ENCODE results near the gene DTNA.
"Not testable (repeated sequence)": the region's sequence is repeated elsewhere in the genome, so short reads cannot be mapped to it uniquely, and the experiment has no call there.

The DTNA gene

DNA sequence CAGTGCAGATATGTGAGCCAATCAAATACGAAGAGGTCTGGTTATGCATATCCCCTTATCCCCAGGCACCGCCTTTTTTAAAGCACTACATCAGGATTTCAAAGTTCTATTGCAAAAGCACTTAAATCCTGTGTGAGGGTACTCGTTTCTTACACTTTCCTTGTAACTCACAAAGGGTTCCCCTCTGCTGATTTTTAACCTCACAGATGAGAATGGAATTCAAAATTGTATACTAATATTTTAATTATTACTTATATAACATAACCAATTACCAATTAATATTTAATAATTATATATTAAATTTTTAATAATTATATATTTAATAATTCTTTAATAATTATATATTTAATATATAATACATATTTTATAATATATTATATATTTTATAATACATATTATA lies 204.9 kb downstream of the DTNA start:
- Histone ChIP-seq H2BK12ac (ENCODE audit: low read length in 2 of 2) (no peak overlapping the region), H2AFZ (ENCODE audit: low read depth, low read length) (no peak overlapping the region), H3K27ac (ENCODE audit: low read length, poor library complexity, severe bottlenecking) (no peak overlapping the region), H3K23ac (ENCODE audit: low read length in 2 of 2) (no peak overlapping the region), H4K91ac (ENCODE audit: low read length) (no peak overlapping the region), H2BK120ac (ENCODE audit: low read depth, low read length) (no peak overlapping the region), H3K4me2 (ENCODE audit: low read length, poor library complexity, severe bottlenecking) (no peak overlapping the region), H3K36me3 (ENCODE audit: control insufficient read depth in 1 of 2, insufficient read depth in 2 of 2, low read depth in 1 of 2, low read length in 2 of 2) (no peaks in the 10 kb centered on the region), H3K14ac (ENCODE audit: low read length in 2 of 2) (no peak overlapping the region), H3K4me3 (ENCODE audit: insufficient read depth in 1 of 2, low read depth in 1 of 2, low read length in 2 of 2) (no peak overlapping the region), H3K9me3 (ENCODE audit: control insufficient read depth, low read length) (no peaks in the 10 kb centered on the region), H2BK5ac (ENCODE audit: low read depth, low read length, poor library complexity, severe bottlenecking) (no peak overlapping the region), H3K79me1 (replicated peaks; ENCODE audit: low read length, poor library complexity, severe bottlenecking) (no peaks in the 10 kb centered on the region), H3K18ac (ENCODE audit: low read depth in 1 of 2, low read length in 2 of 2) (no peak overlapping the region), H3K4ac (ENCODE audit: low read depth in 1 of 2, low read length in 2 of 2) (no peak overlapping the region), H3K27me3 (ENCODE audit: control insufficient read depth in 1 of 2, insufficient read depth in 1 of 2, low read length in 2 of 2) (no peaks in the 10 kb centered on the region), H2BK15ac (ENCODE audit: low read depth, poor library complexity, severe bottlenecking) (no peak overlapping the region), H2AK5ac (ENCODE audit: low read length, severe bottlenecking) (no peak overlapping the region), H4K8ac (ENCODE audit: low read length) (no peak overlapping the region), H3K4me1 (ENCODE audit: control insufficient read depth, insufficient read depth, low read depth, low read length) (peaks cover 7% of the 10 kb centered on the region), H3K9ac (ENCODE audit: low read length) (no peak overlapping the region)
- WGBS: 84% methylated on average over 3 of the region's 3 CpGs
- no peak for DNase-seq

DNA sequence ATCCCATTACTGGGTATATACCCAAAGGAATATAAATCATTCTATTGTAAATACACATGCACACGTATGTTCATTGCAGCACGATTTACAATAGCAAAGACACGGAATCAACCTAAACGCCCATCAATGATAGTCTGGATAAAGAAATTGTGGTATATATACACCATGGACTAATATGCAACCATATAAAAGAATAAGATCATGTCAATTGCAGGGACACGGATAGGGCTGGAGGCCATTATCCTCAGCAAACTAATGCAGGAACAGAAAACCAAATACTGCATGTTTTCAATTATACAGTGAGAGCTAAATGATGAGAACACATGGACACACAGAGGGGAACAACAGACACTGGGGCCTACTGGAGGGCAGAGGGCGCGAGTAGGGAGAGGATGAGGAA lies 206.4 kb downstream of the DTNA start:
- not testable (repeated sequence) for H4K91ac ChIP-seq (ENCODE audit: low read length); H3K18ac ChIP-seq (ENCODE audit: low read depth in 1 of 2, low read length in 2 of 2); H3K9ac ChIP-seq (ENCODE audit: low read length); H3K4me3 ChIP-seq (ENCODE audit: insufficient read depth in 1 of 2, low read depth in 1 of 2, low read length in 2 of 2); DNase-seq; H3K9me3 ChIP-seq (ENCODE audit: control insufficient read depth, low read length); H4K8ac ChIP-seq (ENCODE audit: low read length); H2BK15ac ChIP-seq (ENCODE audit: low read depth, poor library complexity, severe bottlenecking); H3K27ac ChIP-seq (ENCODE audit: low read length, poor library complexity, severe bottlenecking); H2BK12ac ChIP-seq (ENCODE audit: low read length in 2 of 2); H2AFZ ChIP-seq (ENCODE audit: low read depth, low read length); H2BK5ac ChIP-seq (ENCODE audit: low read depth, low read length, poor library complexity, severe bottlenecking); H3K36me3 ChIP-seq (ENCODE audit: control insufficient read depth in 1 of 2, insufficient read depth in 2 of 2, low read depth in 1 of 2, low read length in 2 of 2); H3K4ac ChIP-seq (ENCODE audit: low read depth in 1 of 2, low read length in 2 of 2); H3K27me3 ChIP-seq (ENCODE audit: control insufficient read depth in 1 of 2, insufficient read depth in 1 of 2, low read length in 2 of 2); H3K23ac ChIP-seq (ENCODE audit: low read length in 2 of 2); H2AK5ac ChIP-seq (ENCODE audit: low read length, severe bottlenecking); H2BK120ac ChIP-seq (ENCODE audit: low read depth, low read length); H3K4me1 ChIP-seq (ENCODE audit: control insufficient read depth, insufficient read depth, low read depth, low read length); H3K14ac ChIP-seq (ENCODE audit: low read length in 2 of 2); H3K79me1 ChIP-seq (replicated peaks; ENCODE audit: low read length, poor library complexity, severe bottlenecking); H3K4me2 ChIP-seq (ENCODE audit: low read length, poor library complexity, severe bottlenecking)
- 100% methylated on average over 3 of the region's 7 CpGs for WGBS

DNA sequence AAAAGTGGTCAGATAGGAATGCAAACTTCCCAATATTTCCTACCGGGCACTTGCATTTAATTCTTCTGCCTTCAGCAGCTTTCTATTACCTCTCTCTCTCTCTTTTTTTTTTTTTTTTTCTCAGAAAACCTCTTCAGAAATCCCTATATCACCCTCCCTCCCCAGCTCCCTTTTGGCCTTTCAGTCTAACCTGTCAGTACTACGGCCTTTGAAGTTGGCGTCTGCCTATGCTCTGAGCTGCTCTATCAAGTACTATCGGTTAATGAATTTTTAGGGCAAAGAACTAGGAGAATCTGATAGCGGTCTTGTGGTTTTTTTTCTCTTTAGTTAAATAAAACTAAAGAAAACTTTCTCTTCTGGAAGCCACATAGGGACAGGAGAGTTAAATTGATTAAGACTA lies 208.8 kb downstream of the DTNA start:
- H2BK12ac ChIP-seq (ENCODE audit: low read length in 2 of 2): no peak overlapping the region
- no peak overlapping the region for H3K27ac ChIP-seq (ENCODE audit: low read length, poor library complexity, severe bottlenecking)
- H3K4me2 ChIP-seq (ENCODE audit: low read length, poor library complexity, severe bottlenecking): no peak overlapping the region
- no peak overlapping the region for H2AFZ ChIP-seq (ENCODE audit: low read depth, low read length)
- no peak overlapping the region for H2BK5ac ChIP-seq (ENCODE audit: low read depth, low read length, poor library complexity, severe bottlenecking)
- H4K8ac ChIP-seq (ENCODE audit: low read length): no peak overlapping the region
- no peak for DNase-seq
- no peaks in the 10 kb centered on the region for H3K9me3 ChIP-seq (ENCODE audit: control insufficient read depth, low read length)
- no peak overlapping the region for H3K18ac ChIP-seq (ENCODE audit: low read depth in 1 of 2, low read length in 2 of 2)
- H3K4me1 ChIP-seq (ENCODE audit: control insufficient read depth, insufficient read depth, low read depth, low read length): peaks cover 2% of the 10 kb centered on the region
- no peak overlapping the region for H3K14ac ChIP-seq (ENCODE audit: low read length in 2 of 2)
- H3K9ac ChIP-seq (ENCODE audit: low read length): no peak overlapping the region
- no peaks in the 10 kb centered on the region for H3K79me1 ChIP-seq (replicated peaks; ENCODE audit: low read length, poor library complexity, severe bottlenecking)
- H3K4ac ChIP-seq (ENCODE audit: low read depth in 1 of 2, low read length in 2 of 2): no peak overlapping the region
- H3K27me3 ChIP-seq (ENCODE audit: control insufficient read depth in 1 of 2, insufficient read depth in 1 of 2, low read length in 2 of 2): no peaks in the 10 kb centered on the region
- H3K4me3 ChIP-seq (ENCODE audit: insufficient read depth in 1 of 2, low read depth in 1 of 2, low read length in 2 of 2): no peak overlapping the region
- no peaks in the 10 kb centered on the region for H3K36me3 ChIP-seq (ENCODE audit: control insufficient read depth in 1 of 2, insufficient read depth in 2 of 2, low read depth in 1 of 2, low read length in 2 of 2)
- H4K91ac ChIP-seq (ENCODE audit: low read length): no peak overlapping the region
- 82% methylated on average over 4 of the region's 5 CpGs for WGBS
- H3K23ac ChIP-seq (ENCODE audit: low read length in 2 of 2): no peak overlapping the region
- no peak overlapping the region for H2AK5ac ChIP-seq (ENCODE audit: low read length, severe bottlenecking)
- H2BK15ac ChIP-seq (ENCODE audit: low read depth, poor library complexity, severe bottlenecking): no peak overlapping the region
- H2BK120ac ChIP-seq (ENCODE audit: low read depth, low read length): peak overlapping the region; percentile 19

DNA sequence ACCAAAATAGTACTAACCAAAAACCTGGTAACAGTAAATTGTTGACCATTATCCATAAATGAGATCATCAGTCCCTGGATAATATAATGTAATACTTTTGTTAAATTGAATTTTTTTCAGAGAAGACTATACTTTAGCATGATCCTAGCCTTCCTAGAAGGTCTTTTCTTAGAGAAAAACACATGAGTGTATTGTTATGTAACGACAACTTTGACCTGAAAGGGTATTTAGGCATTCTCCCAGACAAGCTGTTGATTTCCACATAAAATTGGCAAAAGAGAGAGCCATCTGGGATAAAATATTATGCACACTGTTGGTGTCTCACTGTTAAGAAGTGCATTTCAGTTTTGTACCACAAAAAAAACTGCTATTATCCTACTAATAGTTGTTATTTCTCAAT lies 211.1 kb downstream of the DTNA start:
- no peak overlapping the region for H3K27ac ChIP-seq (ENCODE audit: low read length, poor library complexity, severe bottlenecking)
- no peaks in the 10 kb centered on the region for H3K9me3 ChIP-seq (ENCODE audit: control insufficient read depth, low read length)
- DNase-seq: no peak
- H3K36me3 ChIP-seq (ENCODE audit: control insufficient read depth in 1 of 2, insufficient read depth in 2 of 2, low read depth in 1 of 2, low read length in 2 of 2): no peaks in the 10 kb centered on the region
- no peak overlapping the region for H3K9ac ChIP-seq (ENCODE audit: low read length)
- H2BK120ac ChIP-seq (ENCODE audit: low read depth, low read length): no peak overlapping the region
- no peak overlapping the region for H3K14ac ChIP-seq (ENCODE audit: low read length in 2 of 2)
- H3K23ac ChIP-seq (ENCODE audit: low read length in 2 of 2): no peak overlapping the region
- H2BK5ac ChIP-seq (ENCODE audit: low read depth, low read length, poor library complexity, severe bottlenecking): no peak overlapping the region
- H3K4me3 ChIP-seq (ENCODE audit: insufficient read depth in 1 of 2, low read depth in 1 of 2, low read length in 2 of 2): no peak overlapping the region
- no peak overlapping the region for H2BK15ac ChIP-seq (ENCODE audit: low read depth, poor library complexity, severe bottlenecking)
- no peak overlapping the region for H4K8ac ChIP-seq (ENCODE audit: low read length)
- no peaks in the 10 kb centered on the region for H3K79me1 ChIP-seq (replicated peaks; ENCODE audit: low read length, poor library complexity, severe bottlenecking)
- 100% methylated on average over 1 of the region's 1 CpG for WGBS
- H3K4me1 ChIP-seq (ENCODE audit: control insufficient read depth, insufficient read depth, low read depth, low read length): no peaks in the 10 kb centered on the region
- H2BK12ac ChIP-seq (ENCODE audit: low read length in 2 of 2): no peak overlapping the region
- H4K91ac ChIP-seq (ENCODE audit: low read length): no peak overlapping the region
- no peak overlapping the region for H3K4me2 ChIP-seq (ENCODE audit: low read length, poor library complexity, severe bottlenecking)
- H3K4ac ChIP-seq (ENCODE audit: low read depth in 1 of 2, low read length in 2 of 2): no peak overlapping the region
- H3K27me3 ChIP-seq (ENCODE audit: control insufficient read depth in 1 of 2, insufficient read depth in 1 of 2, low read length in 2 of 2): no peaks in the 10 kb centered on the region
- H2AK5ac ChIP-seq (ENCODE audit: low read length, severe bottlenecking): no peak overlapping the region
- H2AFZ ChIP-seq (ENCODE audit: low read depth, low read length): no peak overlapping the region
- no peak overlapping the region for H3K18ac ChIP-seq (ENCODE audit: low read depth in 1 of 2, low read length in 2 of 2)
